Measurements from ENCODE around the gene PFKFB4. TPM values are rescaled to one million over a fixed set of nuclear protein-coding genes. Genes with fewer than 3 reads are reported as not detected.
"Not testable (repeated sequence)": the region's sequence is repeated elsewhere in the genome, so short reads cannot be mapped to it uniquely, and the experiment has no call there.

PFKFB4 gene
- total RNA-seq, 1 donor from 2014 or later: 2.2 TPM

DNA sequence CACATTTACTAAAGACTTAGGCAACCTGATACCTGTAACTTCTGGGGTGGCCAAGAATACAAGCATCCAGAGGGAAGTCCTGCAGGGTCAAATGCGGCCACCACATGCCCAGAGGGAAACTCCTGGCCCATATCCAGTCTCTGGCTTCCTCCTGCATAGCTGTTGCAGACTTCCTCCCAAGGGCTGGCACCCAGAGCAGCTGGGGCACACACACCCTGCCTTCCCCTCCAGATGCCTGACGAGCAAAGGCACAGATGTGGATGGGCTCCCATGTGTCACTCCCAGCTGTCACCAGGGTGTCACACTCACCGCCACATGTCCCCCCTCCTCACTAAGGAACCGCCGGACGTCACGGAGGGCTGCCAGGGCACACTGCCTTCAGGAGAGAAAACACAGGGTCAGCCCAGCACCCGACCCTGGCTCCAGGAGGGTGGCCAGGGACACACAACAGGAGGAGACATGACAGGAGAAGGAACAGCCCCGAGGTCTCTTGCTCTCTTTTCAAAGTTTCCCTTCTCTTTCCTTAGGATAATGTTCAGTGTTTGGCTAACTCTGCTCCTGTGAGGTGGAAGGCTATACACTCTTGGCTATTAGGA is 13.2 kb downstream of the PFKFB4 start:
- intact Hi-C loops (cut with micrococcal nuclease): no loop called here
- ATAC-seq (peak; percentile 93), DNase-seq (peak; percentile 66)

DNA sequence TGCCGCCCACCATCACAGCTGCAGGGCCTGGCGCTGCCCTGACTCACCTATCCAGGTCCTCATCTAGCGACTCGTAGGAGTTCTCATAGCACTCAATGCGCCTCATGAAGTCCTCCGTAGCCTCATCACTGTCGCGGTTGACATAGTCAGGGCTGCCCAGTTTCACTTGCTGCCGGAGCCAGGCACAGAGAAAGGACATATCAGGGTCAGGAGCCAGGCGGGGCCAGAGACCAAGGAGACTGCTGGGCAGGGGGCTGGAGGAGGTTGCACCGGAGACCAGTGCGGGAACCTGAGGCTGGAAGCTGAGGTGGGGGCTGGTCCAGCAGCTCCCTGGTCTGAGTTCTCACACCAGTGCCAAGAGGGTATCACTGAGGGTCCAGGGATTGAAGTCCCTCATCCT is 18.2 kb downstream of the PFKFB4 start:
- intact Hi-C loops (cut with micrococcal nuclease): no loop called here
- ATAC-seq (no peak), DNase-seq (no peak)

DNA sequence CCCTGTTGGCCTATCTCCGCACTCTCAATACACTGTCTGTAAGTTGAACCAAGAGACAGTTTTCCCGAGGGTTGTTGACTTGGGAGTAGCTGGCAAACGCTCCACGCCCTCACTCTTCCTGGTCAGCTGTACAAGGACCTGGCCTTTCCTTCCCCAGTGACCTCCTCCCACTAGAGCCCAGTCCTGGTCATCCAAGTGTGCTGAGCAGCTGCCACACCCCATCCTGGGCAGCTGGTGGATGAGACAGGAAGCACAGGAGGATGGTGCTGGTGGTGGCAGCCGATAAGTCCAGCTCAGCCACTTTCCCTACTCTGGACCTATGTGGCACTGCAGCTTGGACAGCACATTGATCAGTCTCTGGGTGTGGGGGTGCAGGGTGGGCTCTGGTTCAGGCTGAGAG is 19.8 kb downstream of the PFKFB4 start:
- DNase-seq (no peak), ATAC-seq (no peak)
- intact Hi-C loops (cut with micrococcal nuclease): no loop called here

DNA sequence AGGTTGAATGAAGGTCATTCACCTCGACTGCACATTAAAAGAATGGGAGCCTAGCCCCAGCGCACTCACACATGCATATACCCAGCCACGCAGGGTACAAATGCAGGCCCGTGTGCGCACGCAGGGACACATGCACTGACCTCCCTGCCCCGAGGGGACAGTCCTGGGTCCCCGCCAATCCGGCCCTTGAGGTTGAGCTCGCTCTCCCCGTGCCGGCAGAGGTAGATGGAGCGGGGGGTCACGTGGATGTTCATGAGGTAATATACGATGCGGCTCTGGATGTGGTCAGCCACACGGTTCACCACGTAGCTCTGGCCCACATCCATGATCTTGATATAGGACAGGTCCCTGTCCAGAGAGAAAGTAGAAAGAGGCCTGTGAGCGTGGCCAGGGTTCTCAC is 20.5 kb downstream of the PFKFB4 start:
- intact Hi-C loops (cut with micrococcal nuclease): no loop called here
- DNase-seq: no peak

DNA sequence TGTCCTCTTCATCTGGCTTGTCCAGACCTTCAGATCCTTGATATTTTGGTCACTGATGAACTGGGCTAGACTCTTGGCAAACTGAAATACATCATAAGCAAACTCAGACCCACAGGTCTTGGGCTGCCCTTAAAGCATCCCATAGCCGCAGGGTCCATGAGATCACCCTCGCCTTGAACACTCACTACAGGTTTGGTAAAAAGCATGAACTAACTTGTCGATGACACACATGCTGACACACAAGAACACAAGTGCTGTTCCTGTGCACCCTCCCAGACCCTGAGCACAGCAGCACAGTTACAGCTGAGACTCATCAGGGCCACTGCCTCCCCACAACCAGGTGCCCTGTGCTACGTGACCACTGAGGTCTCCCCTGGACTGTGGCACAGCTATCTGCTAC is 21.0 kb downstream of the PFKFB4 start:
- intact Hi-C loops (cut with micrococcal nuclease): no loop called here
- ATAC-seq: no peak
- no peak for DNase-seq

More for the DNA sequence above, 20.5 kb downstream of the PFKFB4 start:
- ATAC-seq: no peak

DNA sequence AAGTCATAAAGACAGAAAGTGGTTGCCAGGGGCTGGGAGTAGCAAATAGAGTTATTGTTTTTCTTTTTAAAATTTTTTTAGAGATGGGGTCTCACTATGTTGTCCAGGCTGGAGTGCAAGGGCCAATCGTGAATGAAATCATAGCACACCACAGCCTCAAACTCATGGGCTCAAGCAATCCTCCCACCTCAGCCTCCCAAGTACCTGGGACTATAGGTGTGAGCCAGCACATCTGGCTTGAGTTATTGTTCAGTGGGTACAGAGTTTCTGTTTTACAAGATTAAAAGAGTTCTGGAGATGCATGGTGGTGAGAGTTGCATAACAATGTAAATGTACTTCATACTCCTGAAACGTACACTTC is 23.6 kb downstream of the PFKFB4 start:
- no peak for ATAC-seq
- intact Hi-C loops (cut with micrococcal nuclease): no loop called here
- no peak for DNase-seq

DNA sequence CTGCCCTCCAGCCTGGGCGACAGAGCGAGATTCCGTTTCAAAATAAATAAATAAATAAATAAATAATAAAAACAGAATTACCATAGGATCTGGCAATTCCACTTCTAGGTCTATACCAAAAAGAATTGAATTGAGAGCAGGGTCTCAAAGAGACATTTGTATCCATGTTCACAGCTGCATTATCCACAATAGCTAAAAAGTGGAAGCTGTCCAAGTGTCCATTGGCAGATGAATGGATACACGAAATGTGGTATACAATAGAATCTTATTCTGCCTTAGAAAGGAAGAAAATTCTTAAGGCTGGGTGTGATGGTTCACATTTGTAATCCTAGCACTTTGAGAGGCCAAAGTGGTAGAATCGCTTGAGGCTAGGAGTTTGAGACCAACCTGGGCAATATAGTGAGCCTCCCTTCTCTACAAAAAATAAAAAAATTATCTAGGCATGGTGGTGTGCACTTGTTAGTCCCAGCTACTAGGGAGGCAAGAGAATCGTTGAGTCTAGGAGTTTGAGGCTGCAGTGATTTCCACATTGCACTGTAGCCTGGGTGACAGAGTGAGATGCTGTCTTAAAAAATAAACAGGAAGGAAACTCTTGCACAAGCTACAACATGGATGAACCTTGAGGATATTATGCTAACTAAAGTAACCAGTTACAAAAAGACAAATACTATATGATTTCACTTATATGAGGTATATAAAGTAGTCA is 24.2 kb downstream of the PFKFB4 start:
- DNase-seq (no peak), ATAC-seq (no peak)
- intact Hi-C loops (cut with micrococcal nuclease): no loop called here

DNA sequence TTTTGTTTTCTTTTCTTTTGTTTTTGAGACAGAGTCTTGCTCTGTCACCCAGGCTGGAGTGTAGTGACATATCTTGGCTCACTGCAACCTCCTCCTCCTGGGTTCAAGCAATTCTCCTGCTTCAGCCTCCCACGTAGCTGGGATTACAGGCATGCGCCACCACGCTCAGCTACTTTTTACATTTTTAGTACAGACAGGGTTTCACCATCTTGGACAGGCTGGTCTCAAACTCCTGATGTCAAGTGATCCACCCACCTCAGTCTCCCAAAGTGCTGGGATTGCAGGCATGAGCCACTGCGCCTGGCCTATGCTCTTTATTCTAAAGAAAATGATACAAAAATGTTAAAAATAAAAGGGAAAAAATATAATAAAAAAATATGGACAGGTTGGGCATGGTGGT is 25.9 kb downstream of the PFKFB4 start:
- ATAC-seq; intact Hi-C loops (cut with micrococcal nuclease); DNase-seq: not testable (repeated sequence)

DNA sequence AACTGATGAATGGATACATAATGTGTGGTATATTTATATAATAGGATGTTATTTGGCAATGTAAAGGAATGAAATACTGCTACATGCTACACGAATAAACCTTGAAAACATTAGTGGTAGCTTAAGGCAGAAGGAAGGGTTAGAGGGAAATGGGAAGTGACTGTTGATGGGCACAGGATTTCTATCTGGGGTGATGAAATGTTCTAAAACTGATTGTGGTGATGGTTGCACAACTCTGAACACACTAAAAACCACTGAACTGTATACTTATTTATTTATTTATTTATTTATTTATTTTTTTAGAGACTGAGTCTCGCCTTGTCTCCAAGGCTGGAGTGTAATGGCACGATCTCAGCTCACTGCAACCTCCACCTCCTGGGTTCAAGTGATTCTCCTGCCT is 27.8 kb downstream of the PFKFB4 start:
- DNase-seq (no peak), ATAC-seq (peak; percentile 30)
- intact Hi-C loops (cut with micrococcal nuclease): no loop called here

DNA sequence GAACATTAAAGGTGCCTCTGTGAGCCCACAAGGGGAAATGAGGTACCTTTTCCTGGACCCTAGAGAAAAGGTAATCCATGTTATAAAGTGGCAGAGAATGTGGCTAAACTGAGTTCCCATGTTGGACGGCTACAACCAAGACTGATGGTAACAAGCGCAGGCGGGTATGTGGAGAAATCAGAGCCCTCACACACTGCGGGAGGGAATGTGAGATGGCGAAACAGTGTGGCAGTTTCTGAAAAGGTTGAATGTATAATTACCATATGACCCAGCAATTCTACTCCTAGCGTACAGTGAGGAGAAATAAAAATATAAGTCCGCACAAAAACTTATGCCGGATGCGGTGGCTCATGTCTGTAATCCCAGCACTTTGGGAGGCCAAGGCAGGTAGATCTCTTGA is 28.6 kb downstream of the PFKFB4 start:
- no peak for DNase-seq
- no peak for ATAC-seq
- intact Hi-C loops (cut with micrococcal nuclease): no loop called here

DNA sequence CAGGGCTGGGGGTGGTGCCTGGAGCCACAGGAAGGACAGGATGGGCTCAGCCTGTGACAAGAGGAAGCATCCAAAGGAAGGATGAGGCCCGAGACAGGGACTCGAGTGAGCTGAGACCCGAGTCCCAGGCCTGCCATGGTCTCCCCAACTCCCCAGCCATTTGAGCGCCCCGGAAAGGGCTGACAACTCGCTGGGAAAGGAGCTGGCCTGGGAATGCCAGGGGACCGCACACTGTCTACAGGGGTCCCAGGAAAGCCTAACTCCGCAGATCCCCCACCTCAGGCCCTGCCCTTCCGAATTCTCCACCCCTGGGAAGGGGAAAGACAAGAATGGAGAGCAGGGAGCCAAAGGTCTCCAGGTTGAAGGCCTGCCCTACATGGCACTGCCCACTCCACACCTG is 31.6 kb downstream of the PFKFB4 start:
- intact Hi-C loops (cut with micrococcal nuclease): no loop called here
- ATAC-seq (no peak), DNase-seq (no peak)

DNA sequence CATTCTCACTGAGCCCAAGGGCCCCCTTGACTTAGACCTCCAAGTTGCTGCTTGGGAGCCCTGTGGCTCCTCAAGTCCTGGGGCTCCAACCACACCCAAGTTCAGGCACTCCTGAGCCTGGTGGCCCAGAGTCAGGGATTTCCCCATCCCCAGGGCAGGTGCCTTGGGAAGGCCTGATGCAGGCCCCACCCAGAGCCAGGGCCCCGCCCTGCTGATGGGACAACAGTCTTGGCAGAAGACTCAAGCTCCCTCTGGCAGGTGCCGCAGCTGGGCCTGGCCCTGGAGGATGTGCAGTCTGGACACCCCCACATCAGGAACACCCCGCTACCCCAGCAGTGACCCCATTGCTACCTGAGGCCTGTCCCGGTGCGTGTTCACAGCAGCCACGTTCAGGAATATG is 35.0 kb downstream of the PFKFB4 start:
- intact Hi-C loops (cut with micrococcal nuclease): no loop called here
- ATAC-seq (no peak), DNase-seq (no peak)

DNA sequence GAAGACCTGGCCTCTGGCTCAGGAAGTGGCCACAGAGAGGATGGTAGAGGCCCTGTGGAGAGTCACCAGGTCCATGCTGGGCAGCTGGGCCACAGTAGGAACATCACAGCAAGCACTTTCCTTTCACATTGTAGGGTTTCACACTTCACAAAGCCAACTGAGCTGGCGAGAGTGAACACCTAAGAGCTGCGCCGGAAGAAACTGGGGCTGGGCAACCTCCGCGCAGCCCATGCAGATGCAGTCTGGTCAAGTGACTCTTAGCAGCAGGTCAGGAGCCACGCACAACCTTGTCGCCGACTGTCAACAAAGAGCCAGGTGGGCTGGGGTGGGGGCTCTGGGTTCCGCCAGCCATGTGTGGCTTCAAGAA is 37.3 kb downstream of the PFKFB4 start:
- DNase-seq: no peak
- intact Hi-C loops (cut with micrococcal nuclease): no loop called here

DNA sequence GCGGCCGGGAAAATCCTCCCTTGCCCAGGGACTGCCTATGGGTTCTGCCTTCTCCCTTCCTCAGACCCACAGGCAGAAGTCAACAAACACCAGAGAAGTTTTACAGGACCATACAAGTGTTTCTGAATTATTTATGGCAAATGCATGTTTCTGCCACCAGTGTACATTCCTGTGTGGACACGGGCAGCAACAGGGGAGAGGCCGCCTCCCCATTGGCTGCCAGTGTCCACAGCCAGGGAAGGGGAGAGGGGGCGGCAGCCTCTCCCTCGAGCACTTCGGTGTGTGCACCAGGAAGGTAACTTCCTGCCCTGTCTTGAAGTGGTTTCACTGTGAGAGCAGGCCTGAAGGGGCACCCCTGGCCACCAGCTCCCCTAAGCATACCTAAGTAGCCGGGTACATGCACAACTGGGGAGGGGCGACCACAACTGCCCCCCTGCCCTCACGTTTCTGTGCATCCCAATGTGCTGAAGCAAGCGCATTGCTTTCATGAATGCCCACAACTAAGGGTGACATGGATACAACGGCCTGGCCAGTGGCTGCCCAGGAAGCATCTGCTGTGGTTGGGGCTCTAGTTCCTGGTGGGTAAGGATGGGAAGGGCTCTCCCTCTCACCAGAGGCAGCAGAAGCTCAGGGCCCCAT is 37.8 kb downstream of the PFKFB4 start:
- no peak for ATAC-seq
- DNase-seq: peak; percentile 17
- intact Hi-C loops (cut with micrococcal nuclease): no loop called here

More for the DNA sequence above, 37.3 kb downstream of the PFKFB4 start:
- no peak for ATAC-seq

DNA sequence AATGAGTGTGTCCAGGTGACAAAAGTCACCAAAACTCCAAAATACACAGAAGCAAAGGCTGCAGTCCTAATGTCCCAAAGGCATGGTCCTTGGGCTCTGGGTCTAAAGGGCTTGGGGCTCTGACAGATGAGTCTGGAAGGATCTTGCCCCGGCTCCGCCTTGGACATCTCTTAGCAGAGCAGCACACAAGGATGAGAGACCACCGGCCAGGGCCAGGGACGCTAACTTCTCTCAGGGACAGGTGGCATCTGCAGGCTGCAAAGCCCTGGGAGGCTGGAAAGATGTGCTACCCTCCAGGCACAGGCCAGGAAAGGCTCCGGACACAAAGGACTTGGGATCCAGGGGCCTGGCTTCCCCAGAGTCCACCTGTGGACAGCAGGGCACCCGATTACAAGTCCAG is 38.5 kb downstream of the PFKFB4 start:
- intact Hi-C loops (cut with micrococcal nuclease): no loop called here
- ATAC-seq (no peak), DNase-seq (peak; percentile 12)

DNA sequence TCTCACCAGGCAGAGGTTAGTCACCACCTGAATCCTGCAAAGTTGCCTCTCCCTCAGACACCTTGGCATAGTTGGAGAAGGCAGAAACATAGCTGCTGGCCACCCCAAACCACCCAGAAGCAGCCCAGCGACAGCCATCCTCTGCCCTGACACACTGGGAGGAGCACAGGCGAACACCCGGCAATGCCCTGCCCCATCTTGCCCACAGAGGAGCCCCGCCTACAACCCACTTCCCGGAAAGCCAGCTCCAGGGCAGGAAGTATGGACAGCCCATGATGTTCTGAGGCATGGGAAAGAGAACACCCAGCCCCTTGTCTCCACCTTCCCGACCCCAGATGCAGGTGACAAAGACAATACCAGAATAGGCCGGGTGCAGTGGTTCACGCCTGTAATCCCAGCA is 40.0 kb downstream of the PFKFB4 start:
- intact Hi-C loops (cut with micrococcal nuclease): no loop called here
- ATAC-seq (no peak), DNase-seq (no peak)

DNA sequence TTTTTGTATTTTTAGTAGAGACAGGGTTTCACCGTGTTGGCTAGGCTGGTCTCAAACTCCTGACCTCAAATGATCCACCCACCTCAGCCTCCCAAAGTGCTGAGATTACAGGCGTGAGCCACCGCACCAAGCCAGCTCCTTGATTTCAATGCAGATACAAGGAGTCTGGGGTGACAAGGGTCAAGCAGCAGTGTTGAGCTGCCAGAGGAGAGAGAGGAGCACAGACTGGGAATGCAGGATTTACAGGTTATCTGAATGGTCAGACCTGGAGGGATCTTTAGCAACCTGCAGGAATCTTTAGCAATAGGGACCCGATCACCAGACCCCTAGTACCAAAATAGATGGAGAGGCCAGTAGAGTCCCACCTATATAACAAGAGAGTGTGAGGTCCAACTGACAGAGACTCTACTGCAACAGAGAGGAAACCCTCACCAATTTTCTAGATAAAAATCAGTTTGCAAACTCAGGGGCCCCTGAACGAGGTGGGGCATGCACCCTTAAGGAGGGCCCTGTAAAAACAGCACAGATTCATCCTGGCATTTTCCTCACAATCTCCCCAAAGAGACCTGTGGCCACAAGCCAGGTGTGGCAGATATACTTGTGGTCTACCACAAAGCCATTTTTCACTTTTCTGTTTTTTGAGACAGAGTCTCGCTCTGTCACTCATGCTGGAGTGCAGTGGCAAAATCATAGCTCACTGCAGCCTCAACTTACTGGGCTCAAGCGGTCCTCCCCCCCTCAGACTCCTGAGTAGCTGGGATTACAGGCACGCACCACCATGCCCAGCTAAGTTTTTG is 42.0 kb downstream of the PFKFB4 start:
- no peak for ATAC-seq
- intact Hi-C loops (cut with micrococcal nuclease): no loop called here
- DNase-seq: no peak

DNA sequence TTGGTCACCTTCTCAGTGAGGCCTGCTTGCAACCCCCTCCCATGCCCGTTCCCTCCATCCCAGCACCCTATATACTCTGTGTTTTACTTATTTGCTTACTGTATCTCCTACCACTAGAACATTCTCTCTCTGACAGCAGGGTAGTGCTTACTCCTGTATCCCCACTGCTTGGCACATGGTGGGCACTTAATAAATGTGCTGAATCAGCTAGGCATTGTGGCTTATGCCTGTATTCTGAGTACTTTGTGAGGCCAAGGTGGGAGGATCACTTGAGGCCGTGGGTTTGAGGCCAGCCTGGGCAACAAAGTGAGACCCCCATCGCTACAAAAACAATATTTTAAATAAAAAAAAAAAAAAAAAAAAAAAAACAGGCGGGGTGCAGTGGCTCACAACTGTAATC is 45.1 kb downstream of the PFKFB4 start:
- DNase-seq: no peak
- ATAC-seq: no peak
- intact Hi-C loops (cut with micrococcal nuclease): no loop called here

DNA sequence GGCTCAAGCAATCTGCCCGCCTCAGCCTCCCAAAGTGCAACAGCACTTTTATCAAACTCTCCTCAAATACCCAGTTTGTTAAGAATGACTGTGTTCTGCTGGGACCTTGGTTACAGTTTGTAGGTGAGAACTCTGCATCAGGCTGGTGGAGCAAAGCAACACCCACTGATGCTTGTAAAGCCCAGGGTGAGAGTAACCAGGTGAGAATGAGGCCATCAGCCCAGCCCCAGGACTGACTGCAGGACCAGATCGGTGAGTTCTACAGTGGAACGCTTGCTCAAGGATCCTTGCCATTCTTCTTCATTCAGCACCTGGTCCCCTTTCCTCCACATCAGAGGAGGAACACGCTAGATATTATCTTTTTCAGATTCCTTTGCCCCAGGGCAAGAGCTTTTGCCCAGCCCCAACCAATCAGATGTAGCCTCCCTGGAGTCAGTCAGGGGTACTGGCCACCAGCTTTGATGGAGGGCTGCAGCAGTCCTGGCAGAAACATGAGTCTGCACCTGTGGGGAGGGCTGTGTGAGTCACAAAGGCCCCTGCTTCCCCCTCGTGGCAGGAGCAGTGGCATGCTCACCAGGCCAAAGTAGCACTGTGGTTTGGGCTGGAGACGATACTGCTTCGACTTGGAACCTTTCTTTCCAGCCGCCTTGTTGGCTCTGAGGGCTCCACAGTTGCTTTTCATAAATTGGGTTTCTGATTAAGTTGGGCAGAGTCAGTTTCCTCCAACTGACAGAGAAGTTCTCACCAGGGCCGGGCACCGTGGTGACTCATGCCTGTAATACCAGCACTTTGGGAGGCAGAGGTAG is 49.1 kb downstream of the PFKFB4 start:
- peak; percentile 48 for DNase-seq
- ATAC-seq: no peak
- intact Hi-C loops (cut with micrococcal nuclease): no loop called here

Measured in left ventricle myocardium superior (tissue), 1 donor.